T-helper 1 cell (primary cell): ENCODE measurements around the gene HDAC4.

ENCODE experiments used
- DNase-seq, 5 donors: peaks; one replicate each; pipeline ENCODE4 v3.0.0-alpha.2; 2012 to 2020

Gene HDAC4

DNA sequence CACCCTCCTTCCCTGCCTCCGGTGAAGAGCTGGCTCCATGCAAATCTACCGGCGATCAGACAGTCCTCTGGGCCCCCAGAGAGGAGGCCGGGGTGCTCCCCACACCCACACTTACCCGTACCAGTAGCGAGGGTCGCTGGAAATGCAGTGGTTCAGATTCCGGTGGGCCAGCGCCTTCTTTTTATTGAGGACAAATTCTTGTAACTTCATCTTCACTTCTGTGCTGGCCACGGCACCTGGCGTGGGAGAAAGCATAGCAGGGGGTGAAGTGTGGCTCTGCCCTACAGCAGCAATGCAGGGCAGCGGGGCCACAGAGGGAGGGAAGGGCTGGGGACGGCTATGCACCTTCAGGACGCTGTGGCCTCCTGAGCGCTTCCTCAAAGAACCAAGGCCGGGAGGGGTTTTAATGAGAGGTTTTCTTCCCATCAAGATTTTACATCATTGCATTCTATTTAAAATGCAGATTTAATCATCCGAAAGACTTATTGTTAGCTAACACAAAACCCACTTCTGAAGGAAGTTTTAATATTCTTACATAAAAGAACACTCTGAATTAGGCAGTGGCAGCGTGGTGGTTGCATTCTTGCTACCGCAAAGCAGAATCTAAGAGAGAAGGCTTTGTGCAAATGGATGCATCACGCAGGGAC lies 237.0 kb downstream of the HDAC4 start:
- no peak for DNase-seq

DNA sequence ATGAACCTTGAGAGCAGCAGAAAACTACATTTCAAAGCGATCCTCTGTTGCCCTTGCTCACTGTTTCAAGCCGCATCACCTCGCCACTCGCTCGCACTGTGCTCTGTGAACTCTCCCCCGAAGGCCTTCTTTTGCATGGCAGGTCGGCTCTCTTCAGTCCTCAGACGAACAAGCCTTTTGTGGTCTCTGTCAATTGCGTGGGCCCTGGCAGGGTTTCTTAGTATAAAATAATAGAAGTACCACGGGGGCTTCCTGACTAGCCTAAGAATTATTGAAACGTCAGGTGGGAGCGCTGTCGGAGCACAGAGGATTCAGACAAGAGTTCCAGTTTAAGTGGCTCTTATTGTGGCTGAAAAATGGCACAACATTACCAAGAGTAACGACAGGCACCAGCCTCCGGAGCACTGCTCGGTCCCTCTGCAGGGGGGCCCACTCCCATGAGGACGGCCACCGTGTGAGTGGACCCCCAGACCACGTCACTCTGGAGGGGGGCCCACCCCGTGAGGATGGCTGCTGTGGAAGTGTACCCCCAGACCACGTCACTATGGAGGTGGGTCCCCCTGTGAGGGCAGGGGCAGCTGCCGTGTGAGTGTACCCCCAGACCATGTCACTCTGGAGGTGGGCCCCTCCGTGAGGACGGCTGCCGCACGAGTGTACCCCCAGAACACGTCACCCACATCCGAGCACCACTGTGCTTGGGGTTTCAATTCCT lies 237.7 kb downstream of the HDAC4 start:
- DNase-seq, result no peak

DNA sequence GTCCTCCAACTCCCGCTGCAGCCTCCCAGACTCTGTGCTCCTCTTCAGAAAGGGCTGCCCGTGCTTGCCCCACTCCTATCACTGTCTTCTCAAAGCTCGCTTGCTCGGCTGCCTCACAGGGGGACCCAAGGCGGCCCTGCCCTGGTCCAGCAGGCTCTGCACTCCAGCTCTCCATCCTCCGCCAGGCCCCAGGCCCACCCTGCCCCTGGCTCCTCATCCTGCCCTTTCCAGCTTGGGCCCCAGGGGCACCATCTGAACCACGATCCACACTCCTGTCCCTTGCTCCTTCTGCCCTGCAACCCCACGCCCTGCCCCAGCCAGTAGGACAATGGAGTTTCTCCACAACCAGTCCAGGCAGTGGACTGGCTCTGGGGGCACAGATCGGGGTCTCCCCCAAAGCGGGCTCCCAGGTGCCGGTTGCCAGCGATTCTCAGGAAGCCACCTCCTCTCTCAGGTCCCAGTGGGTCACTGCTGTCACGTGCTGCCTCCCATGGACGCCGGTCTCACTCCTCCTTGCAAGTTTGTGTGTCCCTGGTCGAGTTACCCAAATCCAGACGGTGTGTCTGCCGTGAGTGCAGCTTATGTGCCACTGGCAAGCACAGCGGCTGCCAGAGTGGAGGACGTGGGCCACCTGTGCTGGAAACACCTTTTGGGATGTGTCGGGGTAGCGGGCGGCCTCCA lies 238.5 kb downstream of the HDAC4 start:
- no peak for DNase-seq

DNA sequence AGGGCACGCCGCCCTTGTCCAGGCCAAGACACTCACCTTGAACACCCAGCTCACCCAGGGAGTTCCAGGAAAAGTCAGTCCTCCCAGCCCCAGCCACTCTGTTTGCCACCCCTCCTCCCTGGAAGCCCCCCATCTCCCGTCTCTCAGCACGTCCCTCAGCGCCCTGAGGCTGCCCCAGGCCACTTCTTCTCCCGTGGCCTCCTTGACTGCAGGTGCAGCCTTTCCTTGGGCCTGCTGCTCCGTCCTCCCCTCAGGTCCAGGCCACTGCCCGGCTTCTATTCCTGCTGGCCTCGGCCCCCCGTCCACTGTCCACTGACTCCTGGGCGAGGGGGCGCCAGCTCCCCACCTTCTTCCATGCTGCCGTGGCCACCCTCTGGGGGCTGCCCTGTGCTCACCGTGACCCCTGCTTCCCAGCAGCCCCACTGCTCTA lies 239.1 kb downstream of the HDAC4 start:
- no peak for DNase-seq

DNA sequence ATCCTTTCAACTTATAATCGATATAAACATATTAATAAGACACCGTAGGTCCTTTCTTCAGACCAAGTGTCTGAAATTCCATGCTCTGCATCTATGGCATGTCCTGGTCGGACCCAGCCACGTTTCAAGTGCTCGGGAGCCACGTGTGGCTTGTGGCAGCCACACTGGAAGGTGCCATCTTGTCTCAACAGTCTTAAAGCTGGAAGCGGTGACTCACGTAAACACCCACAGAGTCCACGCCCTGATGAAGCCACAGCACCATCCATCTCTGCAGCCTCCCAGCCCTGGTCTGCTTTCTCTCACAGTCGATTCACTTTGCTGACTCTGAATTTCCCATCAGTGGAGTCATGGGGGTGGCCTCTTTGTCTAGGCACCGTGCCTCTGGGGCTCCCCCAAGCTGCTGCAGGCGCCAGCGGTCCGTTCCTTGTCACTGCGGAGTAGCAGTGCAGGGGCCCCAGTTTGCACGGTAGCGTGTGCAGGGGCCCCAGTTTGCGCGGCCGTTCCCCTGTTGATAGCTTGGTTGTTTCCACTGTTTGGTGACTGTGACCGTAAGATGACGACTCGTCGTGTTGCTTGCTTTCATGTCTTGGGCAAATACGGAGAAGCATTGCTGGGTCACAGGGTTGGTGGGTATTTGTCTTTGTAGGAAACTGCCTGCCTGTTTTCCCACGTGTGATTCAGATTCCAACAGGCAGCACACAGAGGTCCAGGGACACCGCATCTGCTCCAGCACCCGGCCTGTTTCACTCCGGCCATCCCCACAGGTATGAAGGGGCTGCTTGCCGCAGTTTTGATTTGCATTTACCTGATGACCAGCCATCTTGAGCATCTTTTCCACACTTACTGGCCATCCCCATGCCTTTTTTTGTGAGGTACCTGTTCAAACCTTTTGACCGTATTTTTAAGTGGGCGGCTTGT lies 240.3 kb downstream of the HDAC4 start:
- DNase-seq, result no peak

DNA sequence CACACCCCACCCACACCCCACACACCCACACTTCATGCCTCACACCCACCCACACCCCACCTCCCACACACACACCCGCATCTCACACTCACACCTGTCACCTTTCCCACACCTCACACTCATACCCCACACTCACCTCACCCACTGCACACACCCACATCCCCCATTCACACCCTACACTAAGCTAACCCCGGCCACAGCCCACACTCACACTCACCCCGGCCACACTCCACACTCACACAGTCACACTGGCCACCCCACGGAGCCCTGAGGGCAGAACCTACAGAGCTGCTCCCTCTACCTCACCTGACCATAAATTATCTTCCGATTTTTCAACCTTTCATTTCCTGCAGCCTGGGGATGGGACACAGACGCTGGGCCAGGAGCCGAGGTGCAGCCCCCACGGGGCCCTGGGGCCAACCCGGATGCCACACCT lies 241.3 kb downstream of the HDAC4 start:
- DNase-seq, result no peak

DNA sequence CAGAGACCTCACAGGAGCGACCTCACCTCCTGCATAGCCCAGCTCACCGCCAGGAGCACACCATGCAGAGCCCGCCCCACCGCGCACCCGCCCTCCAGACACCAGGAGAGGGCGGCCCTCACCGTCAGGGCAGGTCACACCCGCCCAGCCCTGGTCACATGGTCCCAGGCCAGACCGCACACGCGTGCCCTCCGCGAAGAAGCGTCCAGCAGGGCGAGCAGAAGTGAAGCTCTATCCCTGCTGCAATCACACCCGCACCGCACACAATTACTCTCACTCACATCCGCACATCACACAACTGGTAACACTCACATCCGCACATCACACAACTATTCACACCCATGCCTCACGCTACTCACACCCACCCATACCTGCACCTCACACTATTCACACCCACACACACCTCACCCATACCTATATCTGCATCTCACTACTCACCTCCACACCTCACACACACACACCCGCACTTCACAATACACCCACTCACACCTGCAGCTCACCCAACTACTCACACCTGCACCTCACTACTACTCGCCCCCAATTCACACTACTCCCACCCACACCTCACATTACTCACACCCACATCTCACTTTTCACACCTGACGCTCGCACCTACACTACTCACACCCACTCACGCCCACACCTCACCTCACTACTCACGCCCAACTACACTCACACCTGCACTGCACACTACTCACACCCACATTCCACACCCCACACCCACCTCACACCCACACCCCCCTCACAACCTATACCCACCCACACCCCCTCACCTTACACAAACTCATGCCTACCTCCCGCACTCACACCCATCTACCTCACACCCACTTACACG lies 242.0 kb downstream of the HDAC4 start:
- no peak for DNase-seq

DNA sequence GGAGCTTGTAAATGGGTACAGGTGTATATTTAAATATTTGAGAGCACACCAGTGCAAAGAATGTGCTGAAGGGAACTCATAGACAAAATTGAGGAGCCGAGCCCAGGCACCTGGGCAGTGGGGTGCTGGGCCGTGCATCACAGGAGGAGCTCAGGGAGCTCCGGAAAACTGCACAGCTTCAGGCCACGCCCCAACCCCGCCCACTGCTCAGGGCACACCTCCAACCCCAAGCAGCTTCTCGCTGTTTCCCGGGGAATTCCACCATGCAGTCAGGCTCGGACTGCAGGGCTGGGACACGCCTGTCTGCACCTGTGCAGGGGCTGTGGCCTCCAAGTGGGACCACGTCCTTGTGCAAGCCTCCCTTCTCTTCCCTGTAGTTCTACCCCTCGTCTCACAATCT lies 243.0 kb downstream of the HDAC4 start:
- DNase-seq, result no peak

DNA sequence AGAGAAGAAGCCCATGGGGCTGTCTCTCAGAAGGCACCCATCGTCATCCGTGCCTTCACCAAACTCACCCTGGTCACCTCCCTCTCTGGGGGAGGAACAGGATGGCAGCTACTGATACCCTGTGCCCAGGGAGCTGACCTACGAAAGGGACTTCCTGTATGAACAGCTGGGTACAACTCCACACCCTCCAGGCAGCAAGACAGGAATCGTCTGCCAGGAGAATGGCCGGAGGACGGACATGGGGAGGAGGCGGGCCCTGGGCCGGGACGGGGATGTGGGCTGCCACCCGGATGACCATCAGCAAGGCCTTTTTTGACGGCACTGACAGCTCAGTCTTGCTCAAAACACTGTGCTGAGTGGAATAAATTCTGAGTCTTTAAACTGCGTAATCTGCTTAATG lies 243.6 kb downstream of the HDAC4 start:
- DNase-seq, result no peak

DNA sequence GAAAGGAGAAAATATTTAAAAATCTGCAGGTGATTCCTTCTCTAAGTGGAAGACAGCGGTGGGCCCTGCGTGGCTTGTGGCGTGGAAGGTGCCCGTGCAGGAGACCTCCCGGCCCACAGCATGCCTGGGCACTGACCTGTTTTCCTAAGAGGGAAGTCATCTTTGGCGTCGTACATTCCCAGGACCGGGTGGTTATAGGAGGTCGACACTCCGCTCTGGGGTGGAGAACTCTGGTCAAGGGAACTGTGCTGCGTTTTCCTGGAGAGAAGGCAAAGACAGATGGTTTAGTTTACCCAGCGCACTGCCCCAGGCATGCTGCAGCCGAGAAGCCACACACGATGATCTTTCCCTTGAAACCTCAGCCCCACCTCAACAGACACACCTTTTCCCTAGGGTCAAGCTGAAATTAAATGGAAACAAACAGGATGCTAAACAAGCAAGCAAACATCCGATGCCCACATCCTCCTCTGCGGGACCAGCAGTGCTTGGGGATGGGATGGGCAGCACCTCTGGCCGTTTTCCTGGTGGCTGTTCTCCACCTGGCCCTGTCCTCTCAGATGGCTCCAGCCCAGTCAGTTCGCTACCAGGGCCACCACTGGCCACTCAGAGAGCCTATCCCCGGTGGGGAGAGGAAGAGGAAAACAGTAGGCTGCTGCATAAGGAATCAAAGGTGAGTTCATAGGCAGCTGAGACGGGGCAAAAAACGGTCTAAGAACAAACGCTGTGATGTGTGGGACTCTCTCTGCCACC lies 244.1 kb downstream of the HDAC4 start:
- no peak for DNase-seq

DNA sequence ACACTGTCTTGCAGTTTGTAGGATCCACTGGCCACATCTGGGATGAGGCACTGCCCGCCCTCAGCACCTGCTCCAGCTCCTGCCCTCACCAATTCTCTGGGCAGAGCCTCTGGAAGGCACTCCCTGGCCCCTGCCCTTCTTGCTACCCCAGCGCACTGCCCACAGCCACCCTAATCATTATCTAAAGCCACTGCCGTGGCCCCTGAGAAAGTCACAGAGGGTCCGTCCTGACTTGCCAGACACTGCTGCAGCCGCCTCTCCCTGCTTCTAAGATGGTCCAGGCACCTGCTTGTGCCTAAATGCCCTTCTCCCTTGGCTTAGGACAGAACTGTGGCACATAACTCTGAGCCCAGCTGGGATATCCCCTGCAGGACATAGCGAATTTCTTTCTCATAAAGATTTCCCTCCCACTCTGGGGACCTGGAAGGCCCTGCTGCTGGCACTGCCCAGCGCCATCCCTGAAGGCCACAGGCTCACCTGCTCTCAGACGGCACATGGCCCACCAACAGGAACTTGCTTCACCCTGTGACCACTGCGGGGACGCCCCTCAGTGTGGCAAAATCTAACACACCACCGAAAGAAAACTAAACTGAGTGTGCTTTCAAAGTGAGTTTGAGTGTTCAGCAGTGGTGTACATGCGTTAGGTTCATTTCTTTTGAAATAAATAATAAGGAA lies 244.9 kb downstream of the HDAC4 start:
- DNase-seq, result no peak

DNA sequence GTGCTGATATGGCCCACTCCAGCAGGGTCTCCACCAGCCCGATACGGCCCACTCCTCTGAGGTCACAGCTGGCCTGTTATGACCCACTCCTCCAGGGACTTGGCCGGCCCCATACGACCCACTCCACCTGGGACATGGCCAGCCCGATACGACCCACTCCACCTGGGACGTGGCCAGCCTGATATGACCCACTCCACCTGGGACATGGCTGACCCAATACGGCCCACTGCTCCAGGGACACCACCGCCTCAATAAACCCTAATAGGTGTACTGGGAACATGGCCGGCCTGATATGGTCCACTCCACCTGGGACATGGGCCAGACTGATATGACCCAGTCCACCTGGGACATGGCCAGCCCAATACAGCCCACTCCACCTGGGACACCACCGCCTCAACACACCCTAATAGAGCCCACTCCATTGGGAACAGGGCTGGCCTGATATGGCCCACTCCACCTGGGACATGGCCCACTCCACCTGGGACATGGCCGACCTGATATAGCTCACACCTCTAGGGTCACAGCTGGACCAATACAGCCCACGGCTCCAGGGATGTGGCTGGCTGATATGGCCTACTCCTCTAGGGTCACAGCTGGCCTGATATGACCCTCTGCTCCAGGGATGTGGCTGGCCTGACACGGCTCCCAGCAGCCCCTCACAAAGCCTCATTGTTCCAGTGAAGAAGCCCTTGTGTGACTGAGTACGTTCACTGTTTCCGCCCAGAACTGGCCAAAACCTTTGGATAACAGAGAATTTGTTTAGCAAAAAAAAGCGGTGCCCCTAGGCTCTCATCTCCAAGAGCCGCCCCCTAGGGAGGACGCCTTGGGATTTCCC lies 245.6 kb downstream of the HDAC4 start:
- DNase-seq, result no peak

DNA sequence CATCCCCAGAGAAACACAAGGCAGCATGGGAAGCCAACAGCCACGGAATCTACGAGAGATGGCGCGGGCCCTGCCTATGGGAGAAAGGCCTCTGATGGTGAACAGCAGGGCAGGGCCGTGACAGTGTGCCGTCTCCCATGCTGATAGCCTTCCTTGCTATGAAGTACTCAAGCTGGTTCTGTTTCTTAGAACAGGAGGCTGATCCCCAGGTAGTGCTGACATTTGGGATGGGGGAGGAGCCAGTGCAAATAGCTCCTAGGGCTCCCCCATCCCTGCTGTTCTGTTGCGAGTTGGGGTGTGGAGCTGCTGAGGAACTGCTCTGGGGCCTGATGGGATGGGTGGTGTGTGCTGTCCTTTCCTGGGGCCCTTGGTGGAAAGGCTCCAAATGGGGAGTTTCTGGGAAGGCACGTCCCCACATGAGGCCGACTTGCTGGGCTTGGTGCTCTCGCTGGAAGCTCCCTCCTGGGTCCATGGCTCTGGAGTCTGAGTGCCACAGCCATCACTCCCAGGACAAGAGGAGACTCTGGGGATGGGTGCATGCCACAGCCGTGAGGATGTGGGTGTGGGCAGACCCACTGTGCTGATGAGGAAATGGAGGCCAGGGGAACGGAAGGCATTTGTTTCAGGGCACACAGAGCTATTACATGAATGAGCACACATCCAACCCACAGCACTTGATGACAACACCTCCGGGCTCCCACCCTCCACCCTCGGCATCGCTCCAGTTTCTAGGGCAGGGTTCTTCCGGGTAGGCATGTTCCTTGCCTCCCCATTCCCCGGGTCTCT lies 246.8 kb downstream of the HDAC4 start:
- DNase-seq, result no peak

DNA sequence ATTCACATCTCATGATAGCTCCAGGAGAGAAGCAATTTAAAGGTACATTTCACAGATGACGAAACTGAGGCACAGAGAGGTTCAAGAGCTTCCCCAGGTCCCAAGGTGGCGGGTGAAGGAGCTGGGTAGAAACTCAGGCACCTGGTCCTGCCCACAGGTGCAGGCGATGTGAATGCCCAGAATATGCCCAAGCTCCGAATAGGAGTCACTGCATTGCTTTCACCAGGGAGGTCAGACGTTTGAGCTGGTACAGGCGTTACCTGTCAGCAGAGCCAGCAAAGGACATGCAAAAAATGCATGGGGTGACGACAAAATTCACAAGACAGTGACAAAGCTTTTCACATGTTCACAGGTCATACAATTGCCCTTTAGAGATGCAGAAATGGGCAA lies 247.9 kb downstream of the HDAC4 start:
- no peak for DNase-seq

DNA sequence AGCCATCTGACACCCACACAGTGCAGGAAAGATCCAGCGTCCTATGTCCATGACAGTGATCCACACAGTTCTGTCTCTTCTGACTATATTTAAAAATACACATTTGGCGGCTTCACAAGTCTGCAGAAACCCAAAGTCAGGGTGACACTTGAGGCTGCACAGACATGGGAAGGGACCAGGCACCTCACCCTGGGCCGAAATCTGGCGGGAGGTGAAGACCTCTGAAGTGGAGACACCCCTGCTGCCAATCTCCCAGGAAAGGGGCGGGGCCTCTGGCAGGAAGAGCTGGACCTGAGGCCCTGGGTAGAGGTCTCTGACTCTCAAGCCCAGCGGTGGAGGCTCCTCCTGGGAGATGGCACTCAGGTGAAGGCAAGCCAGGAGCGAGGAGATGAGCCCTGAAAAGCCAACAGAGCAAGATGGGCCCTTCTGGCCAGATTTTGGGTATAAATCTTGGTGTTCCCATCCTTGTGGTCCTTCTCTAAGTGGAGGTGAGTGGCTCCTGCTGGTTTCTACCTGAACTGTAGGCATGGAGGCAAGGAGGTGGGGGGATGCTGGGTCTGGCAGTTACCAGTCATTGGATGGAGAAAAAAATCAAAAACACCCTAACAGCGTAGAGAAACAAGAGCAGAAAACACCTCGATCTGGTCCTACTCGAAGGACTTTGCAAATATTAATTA lies 248.4 kb downstream of the HDAC4 start:
- DNase-seq, result no peak

DNA sequence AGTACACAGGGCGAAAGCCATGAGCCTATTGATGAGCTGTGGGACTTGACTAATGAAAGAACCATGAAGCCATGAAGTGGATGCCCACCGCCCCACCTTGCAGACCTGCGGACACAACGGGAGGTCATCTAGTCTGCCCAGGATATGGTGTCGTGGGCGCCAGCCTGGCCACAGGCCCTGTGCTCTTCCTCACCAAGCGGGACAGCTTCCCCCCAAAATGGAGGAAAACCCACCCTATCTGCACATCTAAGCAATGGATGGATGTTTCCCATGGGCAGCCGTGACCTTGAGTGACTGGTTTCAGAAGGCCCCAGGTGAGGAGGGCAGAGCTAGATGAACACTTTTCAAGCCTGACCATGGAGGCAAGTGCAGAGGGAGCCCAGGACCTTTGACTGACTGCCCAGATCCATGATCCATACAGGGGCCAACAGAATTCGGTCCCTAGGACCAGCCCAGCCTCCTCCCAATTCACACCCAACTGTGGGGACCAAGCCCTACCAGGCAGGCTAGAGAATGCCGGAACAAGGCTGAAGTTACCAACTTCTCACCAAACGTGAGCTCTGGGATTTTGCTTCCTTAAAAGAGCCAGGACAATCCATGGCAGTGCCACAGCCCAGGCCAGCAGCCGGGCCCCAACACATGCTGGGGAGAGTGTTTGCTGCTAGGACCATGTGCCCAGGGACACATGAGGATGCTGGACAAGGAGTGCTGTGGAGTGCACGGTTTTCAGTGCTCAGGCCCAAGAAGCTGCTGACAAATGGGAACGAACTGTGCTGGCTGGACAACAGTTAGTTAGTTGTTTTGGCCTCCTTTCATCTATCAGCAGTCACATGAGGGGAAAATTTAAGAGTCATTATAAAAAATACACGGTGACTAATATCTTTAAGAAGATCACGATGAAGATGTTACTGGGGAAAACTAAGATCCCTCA lies 249.4 kb downstream of the HDAC4 start:
- DNase-seq, result no peak
